Measurements from ENCODE around the gene UNC119. TPM values are rescaled to one million over a fixed set of nuclear protein-coding genes. Genes with fewer than 3 reads are reported as not detected.

UNC119 gene
- total RNA-seq, 1 experiment from 2014 or later: 13.0 TPM

DNA sequence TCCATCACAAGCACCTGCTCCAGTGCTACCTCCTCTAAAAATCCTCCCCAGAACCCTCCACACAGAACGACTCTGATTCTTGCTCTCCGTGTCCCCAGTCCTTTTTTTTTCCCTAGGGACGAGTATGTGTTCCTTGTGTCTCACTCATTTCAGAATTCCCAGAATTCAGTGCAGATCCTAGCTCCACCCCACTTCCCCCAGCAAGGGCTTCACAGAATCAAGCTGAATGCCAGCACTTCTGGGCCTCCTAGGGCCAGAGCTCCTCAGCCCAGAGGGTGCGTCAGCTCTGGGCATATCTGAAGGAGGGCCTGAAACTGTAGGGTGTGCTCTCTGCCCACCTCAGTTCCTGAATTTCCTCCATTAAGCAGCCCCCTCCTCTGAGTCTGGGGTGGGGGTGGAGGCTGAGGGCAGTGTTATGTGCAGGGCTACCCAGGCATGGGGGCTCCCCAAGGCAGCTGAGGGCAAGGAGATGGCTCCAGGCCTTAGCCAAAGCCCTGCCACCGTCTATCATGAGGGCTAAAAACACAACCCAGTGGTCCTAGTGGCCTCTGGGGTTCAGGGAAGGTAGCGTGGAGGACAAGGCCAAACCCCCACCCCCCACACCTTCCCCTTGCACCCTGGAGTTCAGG, 6.5 kb downstream of the UNC119 start:
- DNase-seq: no peak
- intact Hi-C loops (cut with micrococcal nuclease; ENCODE audit: unreplicated experiment): no loop called here
- CTCF ChIA-PET: interaction anchor here (0.6 to 1.2 kb wide), 3 partner anchors 13 to 370 kb away, joined by 3 read pairs; no protein-coding TSS in a partner anchor
- Mint-ChIP-seq H3K9me3 (ENCODE audit: low read depth, unreplicated experiment) (no peaks in the 10 kb centered on the region), H3K27ac (ENCODE audit: unreplicated experiment) (no peak overlapping the region), H3K27me3 (ENCODE audit: unreplicated experiment) (peaks cover 15% of the 10 kb centered on the region), H3K4me1 (ENCODE audit: low read depth, unreplicated experiment) (peaks cover under 1% of the 10 kb centered on the region), H3K4me3 (ENCODE audit: low read depth, unreplicated experiment) (no peak overlapping the region), H3K36me3 (ENCODE audit: insufficient read depth, unreplicated experiment) (peaks cover 4% of the 10 kb centered on the region)
- BruUV-seq (replicated peaks): no TSS peak
- TF ChIP-seq CTCF (IDR thresholded peaks at IDR 0.05; ENCODE audit: unreplicated experiment): no peak

DNA sequence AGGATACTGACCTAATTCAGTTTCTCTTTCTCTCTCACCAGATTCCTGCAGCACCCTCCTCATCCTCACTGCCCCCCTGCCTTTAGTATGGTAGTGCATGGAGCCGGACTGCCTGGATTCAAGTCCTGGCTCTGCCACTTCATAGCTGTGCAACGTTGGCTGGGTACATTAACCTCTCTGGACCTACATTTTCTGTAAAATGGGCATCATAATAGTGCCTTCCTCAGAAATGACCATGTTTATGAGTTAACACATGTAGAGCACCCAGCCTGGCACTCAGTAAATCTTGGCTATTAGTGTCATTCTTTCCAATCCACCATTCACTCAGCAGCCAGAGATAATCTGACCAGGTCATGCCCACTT, 7.3 kb downstream of the UNC119 start:
- H3K4me1 Mint-ChIP-seq (ENCODE audit: low read depth, unreplicated experiment): no peaks in the 10 kb centered on the region
- no peaks in the 10 kb centered on the region for H3K9me3 Mint-ChIP-seq (ENCODE audit: low read depth, unreplicated experiment)
- CTCF ChIA-PET: no interaction called here
- H3K36me3 Mint-ChIP-seq (ENCODE audit: insufficient read depth, unreplicated experiment): peaks cover 4% of the 10 kb centered on the region
- no peak for TF ChIP-seq CTCF (IDR thresholded peaks at IDR 0.05; ENCODE audit: unreplicated experiment)
- H3K4me3 Mint-ChIP-seq (ENCODE audit: low read depth, unreplicated experiment): no peak overlapping the region
- no peak overlapping the region for H3K27ac Mint-ChIP-seq (ENCODE audit: unreplicated experiment)
- intact Hi-C loops (cut with micrococcal nuclease; ENCODE audit: unreplicated experiment): no loop called here
- BruUV-seq (replicated peaks): no TSS peak
- peaks cover 15% of the 10 kb centered on the region for H3K27me3 Mint-ChIP-seq (ENCODE audit: unreplicated experiment)
- DNase-seq: no peak

DNA sequence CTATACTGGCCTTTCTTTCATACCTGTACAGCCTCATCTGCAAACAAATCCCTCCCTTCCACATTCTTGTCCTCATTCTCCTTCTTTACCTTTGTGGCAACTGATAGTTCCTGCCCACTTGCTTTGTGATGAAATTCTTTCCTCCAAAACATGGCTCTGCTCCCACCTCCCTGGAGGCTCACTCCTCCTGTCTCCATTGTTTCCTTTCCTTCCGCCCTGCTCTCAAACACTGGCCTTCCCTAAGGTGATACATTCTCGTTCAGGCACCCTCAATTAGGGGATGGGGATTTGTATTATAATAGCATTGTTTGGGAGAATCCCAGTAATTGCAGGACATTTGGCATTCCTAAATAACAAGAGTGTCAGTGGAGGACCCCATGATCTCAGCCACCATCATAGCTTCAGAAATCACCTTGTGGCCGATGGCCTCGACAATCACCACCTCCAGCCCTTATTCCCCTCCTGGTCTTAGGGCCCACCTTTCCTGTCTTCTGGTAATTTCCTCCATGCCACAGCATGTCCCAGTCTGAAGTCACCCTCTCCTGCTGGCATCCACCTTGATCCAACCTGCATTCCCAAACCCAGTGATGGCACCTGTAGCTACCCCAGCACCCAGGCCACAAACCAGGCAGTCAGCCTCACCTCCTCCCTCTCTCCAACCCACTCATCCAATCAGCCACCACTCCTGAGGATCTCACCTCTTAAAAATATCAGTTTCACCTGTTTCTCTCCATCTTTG, 7.9 kb downstream of the UNC119 start:
- intact Hi-C loops (cut with micrococcal nuclease; ENCODE audit: unreplicated experiment): no loop called here
- Mint-ChIP-seq H3K27me3 (ENCODE audit: unreplicated experiment) (peaks cover 15% of the 10 kb centered on the region), H3K4me3 (ENCODE audit: low read depth, unreplicated experiment) (no peak overlapping the region), H3K36me3 (ENCODE audit: insufficient read depth, unreplicated experiment) (peaks cover 4% of the 10 kb centered on the region), H3K27ac (ENCODE audit: unreplicated experiment) (no peak overlapping the region), H3K9me3 (ENCODE audit: low read depth, unreplicated experiment) (no peaks in the 10 kb centered on the region), H3K4me1 (ENCODE audit: low read depth, unreplicated experiment) (no peaks in the 10 kb centered on the region)
- CTCF ChIA-PET: interaction anchor here (0.6 kb wide), 1 partner anchor 24 kb away, joined by 7 read pairs; no protein-coding TSS in a partner anchor
- TF ChIP-seq CTCF (IDR thresholded peaks at IDR 0.05; ENCODE audit: unreplicated experiment): no peak
- no TSS peak for BruUV-seq (replicated peaks)
- DNase-seq: no peak

DNA sequence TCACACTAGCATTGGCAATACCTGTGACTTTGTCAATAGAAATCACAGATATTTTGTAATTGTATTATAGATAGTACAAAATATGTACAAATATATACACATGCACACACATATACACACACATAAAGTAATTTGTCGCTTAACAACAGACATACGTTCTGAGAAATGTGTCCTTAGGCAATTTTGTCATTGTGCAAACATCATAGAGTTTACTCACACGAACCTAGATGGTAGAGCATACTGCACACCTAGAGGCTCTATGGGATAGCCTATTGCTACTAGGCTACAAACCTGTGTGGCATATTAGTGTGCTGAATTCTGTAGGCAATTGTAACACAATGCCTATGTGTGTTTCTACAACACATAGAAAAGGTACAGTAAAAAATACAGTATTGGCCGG, 11.0 kb downstream of the UNC119 start:
- Mint-ChIP-seq H3K4me1 (ENCODE audit: low read depth, unreplicated experiment) (no peaks in the 10 kb centered on the region), H3K9me3 (ENCODE audit: low read depth, unreplicated experiment) (no peaks in the 10 kb centered on the region), H3K36me3 (ENCODE audit: insufficient read depth, unreplicated experiment) (no peaks in the 10 kb centered on the region), H3K4me3 (ENCODE audit: low read depth, unreplicated experiment) (no peak overlapping the region), H3K27me3 (ENCODE audit: unreplicated experiment) (peaks cover 33% of the 10 kb centered on the region), H3K27ac (ENCODE audit: unreplicated experiment) (no peak overlapping the region)
- TF ChIP-seq CTCF (IDR thresholded peaks at IDR 0.05; ENCODE audit: unreplicated experiment): no peak
- intact Hi-C loops (cut with micrococcal nuclease; ENCODE audit: unreplicated experiment): no loop called here
- no TSS peak for BruUV-seq (replicated peaks)
- DNase-seq: no peak
- CTCF ChIA-PET: interaction anchor here (0.6 kb wide), 2 partner anchors 44 to 47 kb away, joined by 4 read pairs; no protein-coding TSS in a partner anchor

All from Calu3 (cell line).